ENCODE data around the gene ENPP1. TPM values are rescaled to one million over a fixed set of nuclear protein-coding genes. Genes with fewer than 3 reads are reported as not detected.

The ENPP1 gene
- total and polyA plus RNA-seq, 9 donors = 5.4 to 40.7 (median 21.7) TPM

- no peak for DNase-seq
- Histone ChIP-seq H3K27ac (no peak overlapping the region), H3K4me3 (no peak overlapping the region), H3K9me3 (no peaks in the 10 kb centered on the region), H3K27me3 (no peaks in the 10 kb centered on the region), H3K36me3 (no peaks in the 10 kb centered on the region), H3K4me1 (ENCODE audit: insufficient read depth) (no peaks in the 10 kb centered on the region)
- no peak for TF ChIP-seq EP300 (IDR thresholded peaks at IDR 0.05)
- no peak for TF ChIP-seq POLR2A (IDR thresholded peaks at IDR 0.05)
- TF ChIP-seq, protein P1, sequence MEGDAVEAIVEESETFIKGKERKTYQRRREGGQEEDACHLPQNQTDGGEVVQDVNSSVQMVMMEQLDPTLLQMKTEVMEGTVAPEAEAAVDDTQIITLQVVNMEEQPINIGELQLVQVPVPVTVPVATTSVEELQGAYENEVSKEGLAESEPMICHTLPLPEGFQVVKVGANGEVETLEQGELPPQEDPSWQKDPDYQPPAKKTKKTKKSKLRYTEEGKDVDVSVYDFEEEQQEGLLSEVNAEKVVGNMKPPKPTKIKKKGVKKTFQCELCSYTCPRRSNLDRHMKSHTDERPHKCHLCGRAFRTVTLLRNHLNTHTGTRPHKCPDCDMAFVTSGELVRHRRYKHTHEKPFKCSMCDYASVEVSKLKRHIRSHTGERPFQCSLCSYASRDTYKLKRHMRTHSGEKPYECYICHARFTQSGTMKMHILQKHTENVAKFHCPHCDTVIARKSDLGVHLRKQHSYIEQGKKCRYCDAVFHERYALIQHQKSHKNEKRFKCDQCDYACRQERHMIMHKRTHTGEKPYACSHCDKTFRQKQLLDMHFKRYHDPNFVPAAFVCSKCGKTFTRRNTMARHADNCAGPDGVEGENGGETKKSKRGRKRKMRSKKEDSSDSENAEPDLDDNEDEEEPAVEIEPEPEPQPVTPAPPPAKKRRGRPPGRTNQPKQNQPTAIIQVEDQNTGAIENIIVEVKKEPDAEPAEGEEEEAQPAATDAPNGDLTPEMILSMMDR (IDR thresholded peaks at IDR 0.05) = no peak
- intact Hi-C loops (cut with DNase I) = no loop called here
Observed at GRCh38 chr6:131876545-131876944, 68.7 kb downstream of the ENPP1 start.

GRCh38 chr6:131877999-131878789, 70.4 kb downstream of the ENPP1 start:
- Histone ChIP-seq H3K27ac (no peak overlapping the region), H3K4me1 (ENCODE audit: insufficient read depth) (no peaks in the 10 kb centered on the region), H3K9me3 (no peaks in the 10 kb centered on the region), H3K4me3 (no peak overlapping the region), H3K36me3 (no peaks in the 10 kb centered on the region), H3K27me3 (no peaks in the 10 kb centered on the region)
- intact Hi-C loops (cut with DNase I) = no loop called here
- no peak for DNase-seq
- 94 to 96% (median 95%) methylated on average over 4 of the region's 4 CpGs for WGBS, 3 donors
- no peak for TF ChIP-seq POLR2A (IDR thresholded peaks at IDR 0.05)
- TF ChIP-seq, protein P1 (IDR thresholded peaks at IDR 0.05) = no peak
- no peak for TF ChIP-seq EP300 (IDR thresholded peaks at IDR 0.05)

DNA sequence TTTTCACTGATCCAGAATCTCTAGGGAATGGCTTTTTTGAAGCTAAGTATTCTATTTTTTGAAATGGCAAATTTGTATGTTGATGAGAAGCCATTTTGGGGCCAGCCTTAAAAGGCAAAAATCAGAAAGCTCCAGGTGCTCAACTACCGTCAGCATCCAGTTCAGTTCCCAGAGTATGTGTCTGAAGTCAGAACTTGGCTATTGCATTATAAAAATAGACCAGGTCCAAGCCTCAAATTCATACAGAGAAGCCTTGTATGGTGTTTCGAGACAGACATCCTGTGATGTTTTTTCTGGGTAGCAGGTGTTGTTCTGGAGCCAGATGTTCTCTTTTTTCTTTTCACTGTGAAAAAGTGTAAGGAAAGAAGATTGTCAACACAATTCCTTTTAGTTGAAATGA, 75.2 kb downstream of the ENPP1 start:
- intact Hi-C loops (cut with DNase I) = no loop called here
- Histone ChIP-seq H3K36me3 (no peaks in the 10 kb centered on the region), H3K4me3 (no peak overlapping the region), H3K4me1 (ENCODE audit: insufficient read depth) (no peaks in the 10 kb centered on the region), H3K27me3 (no peaks in the 10 kb centered on the region), H3K9me3 (no peaks in the 10 kb centered on the region), H3K27ac (no peak overlapping the region)
- WGBS, 3 donors = 77 to 86% (median 79%) methylated on average over 2 of the region's 2 CpGs
- no peak for TF ChIP-seq POLR2A (IDR thresholded peaks at IDR 0.05)
- TF ChIP-seq, protein P1 (IDR thresholded peaks at IDR 0.05) = no peak
- TF ChIP-seq EP300 (IDR thresholded peaks at IDR 0.05) = no peak
- no peak for DNase-seq

GRCh38 chr6:131885237-131885636, 77.4 kb downstream of the ENPP1 start:
- TF ChIP-seq POLR2A (IDR thresholded peaks at IDR 0.05) (no peak), EP300 (IDR thresholded peaks at IDR 0.05) (no peak)
- TF ChIP-seq, protein P1 (IDR thresholded peaks at IDR 0.05) = no peak
- Histone ChIP-seq H3K4me3 (no peak overlapping the region), H3K27me3 (no peaks in the 10 kb centered on the region), H3K27ac (no peak overlapping the region), H3K9me3 (no peaks in the 10 kb centered on the region), H3K4me1 (ENCODE audit: insufficient read depth) (no peaks in the 10 kb centered on the region), H3K36me3 (no peaks in the 10 kb centered on the region)
- DNase-seq = no peak
- WGBS, 3 donors = 7 to 24% (median 9%) methylated on average over 1 of the region's 1 CpG
- intact Hi-C loops (cut with DNase I) = no loop called here

Data from ovary (tissue), 9 donors.